ENCODE measurements around the gene TAS2R19.
"Not testable (repeated sequence)": the region's sequence is repeated elsewhere in the genome, so short reads cannot be mapped to it uniquely, and the experiment has no call there.

Gene TAS2R19

DNA sequence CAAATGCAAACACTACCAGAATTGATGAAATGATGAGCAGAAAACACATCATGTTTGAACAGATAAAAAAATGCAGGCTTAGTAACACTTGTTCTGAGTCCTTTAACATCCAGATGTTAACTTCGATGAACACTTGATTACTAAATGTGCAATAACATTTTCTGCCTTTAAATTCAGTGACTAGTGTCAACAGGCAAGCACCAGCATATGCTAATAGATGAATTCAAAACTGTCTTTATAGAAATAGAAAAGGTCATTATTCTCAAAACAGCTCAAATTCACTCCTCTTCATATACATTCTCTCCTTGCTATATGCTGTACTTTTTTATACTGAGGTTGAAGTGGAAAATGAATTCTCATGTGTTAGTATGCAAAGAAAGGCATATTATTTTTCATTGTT, at the start of gene TAS2R19:
TAS2R19 (minus strand) TSS at position 101 of the 400 bp plus-strand sequence; CDS start at position 52, 49 bp downstream.
- DNase-seq = no peak

- DNase-seq = no peak
These were observed 49.0 kb upstream of the TAS2R19 start for GRCh38 chr12:11071414-11071813.

DNA sequence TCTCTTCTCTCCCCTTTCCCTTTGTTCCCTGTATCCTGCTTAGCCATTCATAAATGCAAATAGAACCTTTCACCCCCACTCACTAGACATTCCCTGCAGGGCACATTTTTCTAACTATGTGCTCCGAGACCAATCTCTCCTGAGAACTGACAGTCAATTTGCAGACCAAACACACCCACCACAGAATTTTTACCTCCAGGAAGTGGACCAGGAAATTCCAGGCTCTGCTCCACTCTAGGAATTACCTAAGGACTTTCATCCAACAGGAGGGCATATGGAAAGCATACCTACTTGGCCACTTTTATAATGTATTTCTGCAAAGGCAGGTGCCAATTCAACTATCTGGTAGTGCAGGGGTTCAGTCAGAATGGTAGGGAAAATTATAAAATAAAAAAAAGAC, 48.6 kb upstream of the TAS2R19 start:
- DNase-seq = no peak

- DNase-seq = no peak
These were observed 47.5 kb upstream of the TAS2R19 start for GRCh38 chr12:11069854-11070365.

DNA sequence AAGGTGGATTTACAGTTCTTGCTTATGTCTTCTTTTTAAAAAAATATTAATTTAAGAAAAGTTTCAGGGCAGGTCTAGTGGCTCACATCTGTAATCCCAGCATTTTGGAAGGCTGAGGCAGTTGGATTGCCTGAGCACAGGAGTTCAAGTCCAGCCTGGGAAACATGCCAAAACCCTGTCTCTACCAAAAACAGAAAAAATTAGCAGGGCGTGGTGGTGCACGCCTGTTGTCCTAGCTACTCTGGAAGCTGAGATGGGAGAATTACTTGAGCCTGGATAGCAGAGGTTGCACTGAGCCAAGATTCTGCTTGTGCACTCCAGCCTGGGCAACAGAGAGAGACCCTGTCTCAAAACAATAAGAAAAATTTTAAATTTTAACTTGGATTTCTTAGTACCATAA, 45.1 kb upstream of the TAS2R19 start:
- peak; percentile 2 for DNase-seq

DNA sequence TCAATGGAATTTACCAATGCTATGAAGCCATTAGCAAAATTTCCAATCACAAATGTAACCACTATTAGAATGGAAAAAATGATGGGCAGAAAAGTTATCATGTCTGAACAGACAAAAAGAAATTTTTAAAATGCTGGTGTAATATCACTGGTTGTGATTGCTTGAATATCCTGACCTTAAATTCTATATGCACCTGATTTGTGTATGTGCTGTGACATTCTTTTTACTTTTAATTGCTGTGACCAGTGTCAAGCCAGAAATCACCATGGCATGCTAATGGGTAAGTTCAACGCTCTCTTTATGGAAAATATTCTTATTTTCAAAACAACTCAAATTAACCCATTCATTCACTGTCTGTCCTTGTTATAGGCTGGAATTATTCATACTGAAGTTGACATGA, 39.8 kb upstream of the TAS2R19 start, which contains the start of gene TAS2R46:
TAS2R46 (minus strand) TSS at position 101 of the 400 bp plus-strand sequence; CDS start at position 101, 0 bp downstream.
- DNase-seq = not testable (repeated sequence)

GRCh38 chr12:11059784-11060183, 37.4 kb upstream of the TAS2R19 start:
- DNase-seq = no peak

GRCh38 chr12:11059041-11059440, 36.6 kb upstream of the TAS2R19 start:
- no peak for DNase-seq

DNA sequence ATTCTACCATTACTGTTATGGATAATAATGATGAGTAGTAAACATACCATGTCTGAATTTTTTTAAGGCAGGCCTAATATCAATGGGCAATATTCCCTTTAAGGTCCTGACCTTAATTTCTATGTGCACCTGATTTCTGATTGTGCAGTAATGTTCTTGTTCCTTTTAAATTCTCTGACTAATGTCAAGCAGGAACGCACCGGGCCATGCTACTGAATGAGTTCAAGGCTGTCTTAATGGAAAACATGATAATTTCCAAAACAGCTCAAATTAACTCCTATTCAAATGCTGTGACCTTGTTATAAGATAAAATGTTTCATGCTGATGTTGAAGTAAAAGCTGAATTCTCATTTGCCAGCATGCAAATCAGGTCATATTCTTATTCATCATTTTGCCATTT, 32.9 kb upstream of the TAS2R19 start:
- no peak for DNase-seq

- not testable (repeated sequence) for DNase-seq
These were observed 27.5 kb upstream of the TAS2R19 start for GRCh38 chr12:11049806-11050531.

DNA sequence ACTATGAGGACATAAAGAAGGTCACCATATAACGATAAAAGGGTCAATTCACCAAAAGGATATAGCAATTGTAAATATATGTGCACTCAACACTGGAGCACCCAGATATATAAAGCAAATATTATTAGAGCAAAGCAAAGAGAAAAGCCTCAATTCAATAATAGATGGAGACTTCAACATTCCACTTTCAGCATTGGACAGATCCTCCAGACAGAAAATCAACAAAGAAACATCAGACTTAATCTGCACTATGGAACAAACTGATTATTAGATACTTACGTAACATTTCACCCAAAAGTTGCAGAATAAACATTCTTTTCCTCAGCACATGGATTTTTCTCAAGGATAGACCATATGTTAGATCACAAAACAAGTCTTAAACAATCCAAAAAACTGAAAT, 18.9 kb upstream of the TAS2R19 start:
- not testable (repeated sequence) for DNase-seq

DNA sequence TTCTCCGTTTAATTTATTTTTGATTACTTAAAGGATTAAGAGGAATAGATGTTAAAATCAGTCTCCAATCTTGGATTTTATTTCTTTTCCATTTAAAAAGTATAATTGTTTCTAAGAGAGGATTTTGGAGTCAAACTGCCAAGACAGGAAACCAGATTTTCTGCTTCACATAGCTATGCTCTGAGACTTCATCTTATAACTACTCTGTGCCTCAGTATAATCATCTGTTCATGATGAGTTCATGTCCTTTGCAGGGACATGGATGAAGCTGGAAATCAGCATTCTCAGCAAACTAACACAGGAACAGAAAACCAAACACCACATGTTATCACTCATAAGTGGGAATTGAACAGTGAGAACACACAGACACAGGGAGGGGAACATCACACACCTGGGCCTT, 17.7 kb upstream of the TAS2R19 start:
- DNase-seq = no peak

GRCh38 chr12:11039171-11039570, 16.8 kb upstream of the TAS2R19 start:
- no peak for DNase-seq

DNA sequence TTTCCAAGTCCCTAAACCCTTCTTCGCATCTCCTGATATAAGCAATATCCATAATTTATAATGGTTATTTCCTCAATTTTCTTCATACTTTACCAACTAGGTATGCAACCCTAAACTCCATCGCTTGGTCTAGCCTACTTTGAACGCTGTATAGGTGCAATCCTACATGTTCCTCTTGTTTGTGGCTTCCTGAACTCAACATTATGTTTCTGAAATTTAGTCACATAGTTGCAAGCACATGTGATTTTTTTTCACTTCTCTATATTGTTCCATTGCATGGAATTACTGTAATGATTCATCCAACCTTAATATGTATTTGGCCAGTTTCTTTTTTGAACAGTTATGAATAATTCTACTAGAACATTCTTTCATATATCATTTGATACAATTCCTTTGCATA, 11.5 kb upstream of the TAS2R19 start:
- DNase-seq = not testable (repeated sequence)

DNA sequence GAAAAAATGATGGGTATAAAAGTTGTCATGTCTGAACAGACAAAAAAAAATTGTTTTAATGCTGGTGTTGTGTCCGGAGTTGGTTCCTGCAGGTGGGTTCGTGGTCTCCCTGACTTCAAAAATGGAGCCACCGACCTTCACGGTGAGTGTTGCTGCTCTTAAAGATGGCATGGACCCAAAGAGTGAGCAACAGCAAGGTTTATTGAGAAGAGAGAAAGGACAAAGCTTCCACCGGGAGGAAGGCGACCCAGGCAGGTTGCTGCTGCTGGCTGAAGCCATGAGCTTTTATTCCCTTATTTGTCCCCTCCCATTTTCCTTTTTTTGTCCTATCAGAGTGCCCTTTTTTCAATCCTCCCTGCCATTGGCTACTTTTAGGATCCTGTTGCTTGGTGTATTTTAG, 8.9 kb upstream of the TAS2R19 start, which contains the start of gene TAS2R31:
TAS2R31 (minus strand) TSS at position 101 of the 400 bp plus-strand sequence; CDS start at position 29, 72 bp downstream.
- no peak for DNase-seq

DNA sequence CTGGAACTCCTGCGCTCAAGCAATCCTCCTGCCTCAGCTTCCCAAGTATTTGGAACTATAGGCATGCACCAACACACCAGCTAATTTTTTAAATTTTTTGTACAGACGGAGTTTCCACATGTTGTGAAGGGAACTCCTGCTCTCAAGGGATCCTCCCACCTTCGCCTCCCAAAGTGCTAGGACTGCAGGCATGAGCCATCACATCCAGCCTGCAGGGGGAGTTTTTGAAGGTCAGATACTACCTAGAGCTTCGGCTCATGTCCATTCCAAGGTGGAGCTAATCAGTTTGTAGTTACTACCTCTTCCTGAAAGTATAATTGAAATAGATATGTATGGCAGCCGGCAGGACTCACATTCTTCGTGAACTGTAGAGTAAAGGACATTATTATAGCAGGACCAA, 3.7 kb upstream of the TAS2R19 start:
- DNase-seq = no peak

DNA sequence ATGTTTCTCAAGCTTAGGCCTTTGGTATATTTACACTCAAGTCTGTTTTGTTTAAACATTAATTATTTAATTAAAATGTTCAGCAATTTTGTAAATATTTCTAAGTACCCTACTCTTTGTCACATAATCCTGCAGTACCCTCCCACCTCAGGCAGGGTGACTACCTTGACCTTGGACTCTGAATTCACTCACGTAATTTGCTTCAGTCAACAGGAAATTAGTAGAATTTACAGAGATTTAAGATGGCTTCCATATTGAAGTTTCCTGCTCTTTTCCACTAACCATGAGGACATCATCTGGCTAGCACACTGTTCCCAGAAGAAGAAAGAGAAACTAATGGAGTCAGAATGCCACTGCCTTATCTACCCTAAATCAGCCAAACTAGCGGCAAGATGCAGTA, 967 bp upstream of the TAS2R19 start:
- DNase-seq = no peak

- no peak for DNase-seq
These were observed 5.5 kb downstream of the TAS2R19 start for GRCh38 chr12:11016937-11017336.

- DNase-seq = no peak
These were observed 6.5 kb downstream of the TAS2R19 start for GRCh38 chr12:11015775-11016430.

DNA sequence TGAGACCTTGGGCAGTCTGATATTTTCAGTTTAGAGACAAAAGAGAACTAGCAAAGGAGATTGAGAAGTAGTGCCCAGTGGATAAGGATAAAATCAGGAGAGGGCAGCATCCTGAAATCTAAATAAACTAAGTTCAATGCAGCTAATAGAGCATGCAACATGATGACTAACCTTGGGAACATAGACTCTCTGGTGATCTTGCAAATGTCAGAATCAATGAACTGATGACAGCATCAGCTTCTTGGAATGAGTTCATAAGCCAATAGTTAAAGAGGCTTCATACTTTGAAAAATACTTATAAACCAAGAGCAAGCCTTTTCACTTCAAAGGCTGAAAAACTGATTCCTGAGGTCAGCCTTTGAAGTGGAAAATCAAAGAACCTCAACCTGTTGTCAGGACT, 8.2 kb downstream of the TAS2R19 start:
- DNase-seq = no peak

DNA sequence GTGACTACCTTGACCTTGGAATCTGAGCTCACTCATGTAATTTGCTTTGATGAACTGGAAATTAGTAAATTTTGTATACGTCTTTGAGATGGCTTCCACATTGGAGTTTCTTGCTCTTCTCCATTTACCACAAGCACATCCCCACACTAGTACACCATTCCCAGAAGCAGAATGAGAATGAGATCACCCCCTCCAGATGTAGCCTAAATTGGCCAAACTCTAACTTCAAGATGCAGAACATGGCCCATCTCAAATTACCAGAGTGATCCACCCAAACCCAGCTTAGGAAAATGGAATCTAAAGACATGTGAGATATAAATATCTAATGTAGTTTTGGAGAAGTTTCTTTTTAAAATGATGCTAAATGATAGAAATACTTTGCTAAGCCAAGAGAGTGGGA, 14.8 kb downstream of the TAS2R19 start:
- no peak for DNase-seq

DNA sequence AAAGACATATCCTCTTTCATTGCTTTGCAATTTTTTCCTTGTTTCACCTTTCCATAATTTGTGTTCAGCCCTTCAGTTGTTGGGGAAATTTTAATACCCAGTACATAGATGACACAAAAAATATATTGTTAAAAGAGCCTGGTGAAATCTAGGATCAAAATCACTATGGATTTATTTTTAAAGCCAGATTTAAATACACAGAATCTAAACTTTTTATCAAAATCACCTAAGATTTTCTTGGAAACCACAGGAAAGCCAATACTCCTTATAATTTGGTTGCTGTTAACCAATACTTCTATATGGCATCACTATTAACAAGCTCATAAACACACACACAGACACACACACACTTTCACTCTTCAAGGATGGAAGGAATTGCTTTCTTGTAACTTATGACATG, 24.2 kb downstream of the TAS2R19 start, which contains the start of gene TAS2R20:
TAS2R20 (minus strand) TSS at position 101 of the 400 bp plus-strand sequence. CDS start 429 bp downstream, outside the sequence.
- DNase-seq = no peak

- DNase-seq = no peak
These were observed 28.1 kb downstream of the TAS2R19 start for GRCh38 chr12:10994307-10994706.

- no peak for DNase-seq
These were observed 33.3 kb downstream of the TAS2R19 start for GRCh38 chr12:10989107-10989506.

Measured in NCI-H1694 treated with DMSO at 0.1 percent for 48 hours (cell line).